NK-92 (cell line): Measurements from ENCODE around the gene SS18L1.

Experiments used
- DNase-seq: peaks from one replicate; lab custom pipeline; 2025; ENCODE audit not compliant: unreplicated experiment; lab: John Stamatoyannopoulos, UW

SS18L1 gene

DNA sequence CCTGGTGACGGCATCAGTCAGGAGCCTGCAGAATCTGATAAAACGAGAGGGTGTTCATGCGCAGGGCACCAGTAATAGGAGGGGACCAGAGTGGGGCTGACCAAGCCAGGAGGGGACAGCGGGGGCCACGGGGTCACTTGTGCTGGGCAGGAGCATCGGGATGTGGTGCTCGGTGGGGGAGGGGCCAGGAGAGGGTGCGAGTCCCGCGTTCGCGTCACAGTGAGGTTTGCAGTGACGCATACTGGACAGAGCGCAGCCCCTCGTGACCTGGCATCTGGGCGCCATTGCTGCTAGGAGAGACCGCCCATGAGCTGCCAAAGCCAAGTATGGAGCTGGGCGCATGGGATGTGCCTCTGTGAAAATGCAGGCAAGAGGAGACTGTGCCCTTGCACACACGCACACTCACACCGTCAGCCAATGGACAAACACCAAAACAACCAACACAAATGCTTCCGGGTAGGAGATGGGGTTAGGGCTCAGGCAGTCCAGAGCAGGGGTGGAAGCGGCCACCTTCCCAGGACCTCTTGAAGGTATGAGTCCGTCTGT is 25.4 kb downstream of the SS18L1 start:
- DNase-seq = no peak

DNA sequence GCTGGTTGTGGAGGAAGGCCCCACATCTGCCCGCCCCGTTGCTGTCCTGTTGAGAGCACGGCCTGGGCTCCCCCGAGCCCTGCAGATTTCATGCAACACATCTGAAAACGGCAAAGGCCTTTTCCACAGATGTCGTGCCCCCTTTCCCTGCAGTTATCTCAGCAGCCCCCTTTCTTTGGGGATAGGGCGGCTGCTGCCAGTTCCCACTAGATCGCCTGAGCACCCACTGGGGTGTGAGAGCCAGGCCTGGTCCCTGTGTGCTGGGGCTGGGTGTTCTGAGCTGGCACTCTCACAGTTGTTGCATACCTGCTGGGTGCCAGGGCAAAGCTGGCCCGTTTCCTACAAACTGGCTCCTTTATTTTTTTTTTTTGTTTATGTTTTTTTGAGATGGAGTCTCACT is 27.0 kb downstream of the SS18L1 start:
- no peak for DNase-seq

DNA sequence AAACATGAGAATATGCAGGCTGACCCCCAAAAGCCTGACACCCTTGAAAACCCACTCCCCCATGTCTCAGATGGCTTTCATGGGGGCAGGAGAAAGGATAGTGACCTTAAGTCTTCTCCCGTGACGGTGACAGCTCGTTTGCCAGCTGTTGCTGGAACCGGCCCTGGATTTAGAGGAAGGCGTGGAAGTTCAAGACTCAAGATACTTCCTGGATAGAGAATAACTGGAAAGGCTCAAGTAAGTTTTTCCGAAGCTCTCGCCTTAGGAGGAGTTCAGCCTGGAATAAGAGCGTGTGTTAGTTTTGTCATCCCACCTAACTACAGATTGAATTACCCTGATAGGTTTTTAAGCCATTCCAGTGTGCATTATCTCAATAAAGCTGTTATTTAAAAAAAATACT is 27.7 kb downstream of the SS18L1 start:
- no peak for DNase-seq

DNA sequence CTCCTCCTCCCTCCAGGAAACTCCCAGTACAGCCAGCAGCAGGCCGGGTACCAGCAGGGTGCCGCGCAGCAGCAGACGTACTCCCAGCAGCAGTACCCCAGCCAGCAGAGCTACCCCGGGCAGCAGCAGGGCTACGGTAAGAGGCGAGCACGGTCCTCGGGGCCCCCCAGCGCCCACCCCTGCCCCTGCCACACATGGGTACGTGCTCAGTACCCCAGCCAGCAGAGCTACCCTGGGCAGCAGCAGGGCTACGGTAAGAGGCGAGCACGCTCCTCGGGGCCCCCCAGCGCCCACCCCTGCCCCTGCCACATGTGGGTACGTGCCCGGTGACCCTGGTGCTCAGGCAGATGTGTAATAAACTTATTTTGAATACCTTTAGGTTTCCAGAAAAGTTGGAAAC is 29.1 kb downstream of the SS18L1 start:
- DNase-seq = no peak

DNA sequence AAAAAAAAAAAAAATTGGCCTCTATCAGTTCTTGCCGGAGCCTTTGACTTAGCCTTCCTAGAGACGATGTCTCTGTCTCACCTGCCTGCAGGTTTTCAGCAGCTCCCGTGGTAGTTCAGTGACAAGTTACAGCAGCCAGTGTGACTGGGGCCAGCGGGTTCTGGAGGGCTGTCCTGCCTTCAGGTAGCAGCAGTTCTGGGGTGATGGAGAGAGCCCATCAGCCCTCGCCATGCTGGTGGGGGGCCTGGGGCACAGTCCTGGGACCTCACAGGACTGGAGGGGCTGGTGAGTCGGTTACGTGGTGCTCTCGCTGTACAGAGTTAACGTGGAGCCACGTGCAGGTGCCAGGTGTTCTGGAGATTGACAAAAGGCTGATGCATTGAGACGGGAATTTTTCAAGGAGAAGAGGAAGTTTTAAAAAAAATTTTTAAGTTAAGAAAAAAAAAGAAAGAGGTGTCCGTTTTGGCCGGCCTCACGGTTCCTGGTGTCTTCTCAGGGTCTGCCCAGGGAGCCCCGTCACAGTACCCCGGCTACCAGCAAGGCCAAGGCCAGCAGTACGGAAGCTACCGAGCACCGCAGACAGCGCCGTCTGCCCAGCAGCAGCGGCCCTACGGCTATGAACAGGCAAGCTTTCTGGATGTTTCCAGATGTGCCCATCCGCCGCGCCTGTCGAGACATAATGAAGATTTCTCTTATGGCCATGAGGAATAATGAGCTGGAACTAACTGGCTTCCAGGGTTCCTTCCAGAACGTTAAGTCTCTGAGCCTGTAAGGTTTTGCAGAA is 30.6 kb downstream of the SS18L1 start:
- no peak for DNase-seq

DNA sequence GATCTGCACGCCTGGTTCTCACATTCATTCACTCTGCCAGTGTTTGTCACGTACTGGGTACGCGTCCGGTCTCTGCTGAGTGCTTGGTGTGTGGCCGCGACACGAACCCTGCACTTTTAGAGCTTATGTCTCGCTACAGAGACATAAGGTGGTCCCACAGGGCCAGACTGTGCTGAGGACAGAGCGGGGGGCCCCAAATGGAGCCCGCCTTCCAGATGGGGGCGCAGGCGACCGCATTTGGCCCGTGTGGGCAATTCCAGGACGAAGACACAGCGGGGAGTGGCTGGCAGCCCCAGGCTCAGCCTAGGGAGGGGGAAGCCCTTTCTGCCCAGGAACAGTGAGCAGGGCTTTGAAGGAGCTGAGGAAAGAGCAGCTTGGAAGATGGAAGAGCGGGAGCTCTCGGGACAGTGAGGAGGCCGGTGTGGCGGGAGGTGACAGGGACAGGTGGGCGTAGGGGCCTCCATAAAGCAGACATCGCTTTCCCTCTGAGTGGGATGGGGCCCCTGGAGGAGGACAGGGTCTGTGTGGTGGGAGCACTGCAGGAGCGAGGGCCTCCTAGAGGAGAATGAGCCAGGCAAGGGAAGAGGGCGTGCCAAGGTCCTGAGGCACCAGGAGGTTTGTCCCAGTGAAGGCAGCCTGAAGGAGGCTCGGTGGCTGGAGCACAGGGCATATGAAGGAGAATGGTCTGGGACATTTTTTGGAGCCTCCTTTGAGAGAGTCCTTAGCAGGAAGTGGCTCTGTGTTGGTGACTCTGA is 31.5 kb downstream of the SS18L1 start:
- no peak for DNase-seq

DNA sequence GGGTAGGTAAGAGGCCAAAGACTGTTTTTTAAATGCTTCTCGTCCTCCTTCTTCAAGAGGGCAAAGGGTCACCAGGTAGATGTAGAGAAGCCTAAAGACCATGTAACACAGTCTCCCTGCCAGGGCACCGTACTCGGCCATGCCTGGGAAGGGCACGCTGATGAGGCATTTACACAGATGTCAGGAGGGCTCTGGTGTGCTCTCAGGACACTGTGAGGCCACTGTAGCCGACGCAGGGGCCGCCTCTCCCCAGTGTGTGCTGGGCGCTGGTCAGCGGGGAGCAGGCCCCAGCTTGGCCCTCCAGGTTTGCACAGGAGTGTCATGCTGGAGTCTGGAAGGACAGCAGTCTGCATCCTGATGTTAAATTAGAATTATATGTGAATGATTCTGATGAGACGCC is 32.1 kb downstream of the SS18L1 start:
- DNase-seq = no peak

DNA sequence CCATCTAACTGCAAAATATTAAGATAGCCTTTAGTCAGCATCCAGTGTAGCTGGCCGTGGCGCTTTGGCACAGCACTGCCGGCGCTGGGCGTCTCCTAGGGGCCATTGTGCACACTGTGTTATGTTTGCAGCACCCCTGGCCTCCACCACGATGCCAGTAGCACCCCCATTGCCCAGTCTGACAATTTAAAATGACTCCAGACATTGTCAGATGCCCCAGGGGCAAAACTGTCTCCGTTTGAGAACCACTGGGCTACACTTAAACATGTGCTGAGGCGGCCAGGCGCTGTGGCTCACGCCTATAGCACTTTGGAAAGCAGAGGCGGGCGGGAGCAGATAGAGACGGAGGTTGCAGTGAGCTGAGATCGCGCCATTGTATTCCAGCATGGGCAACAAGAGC is 33.3 kb downstream of the SS18L1 start:
- DNase-seq = no peak

DNA sequence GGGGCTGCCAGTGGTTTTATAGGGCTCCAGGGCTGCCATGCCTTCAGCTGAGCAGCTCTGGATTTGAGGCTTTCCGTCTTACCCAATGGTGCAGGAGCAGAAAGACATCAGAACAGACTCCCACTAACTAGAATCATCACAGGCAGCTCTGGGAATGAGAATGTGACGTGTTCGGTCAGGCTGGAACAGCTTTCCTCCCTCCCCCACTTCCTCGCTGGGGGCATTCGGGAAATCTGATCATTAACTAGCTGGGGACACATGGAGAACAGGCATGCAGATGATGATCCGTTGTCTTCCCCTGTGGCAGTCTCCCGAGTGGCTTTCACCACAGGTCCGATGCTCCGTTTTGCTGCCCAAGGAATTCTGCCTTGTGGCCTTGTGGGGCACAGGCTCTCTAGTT is 33.7 kb downstream of the SS18L1 start:
- no peak for DNase-seq

DNA sequence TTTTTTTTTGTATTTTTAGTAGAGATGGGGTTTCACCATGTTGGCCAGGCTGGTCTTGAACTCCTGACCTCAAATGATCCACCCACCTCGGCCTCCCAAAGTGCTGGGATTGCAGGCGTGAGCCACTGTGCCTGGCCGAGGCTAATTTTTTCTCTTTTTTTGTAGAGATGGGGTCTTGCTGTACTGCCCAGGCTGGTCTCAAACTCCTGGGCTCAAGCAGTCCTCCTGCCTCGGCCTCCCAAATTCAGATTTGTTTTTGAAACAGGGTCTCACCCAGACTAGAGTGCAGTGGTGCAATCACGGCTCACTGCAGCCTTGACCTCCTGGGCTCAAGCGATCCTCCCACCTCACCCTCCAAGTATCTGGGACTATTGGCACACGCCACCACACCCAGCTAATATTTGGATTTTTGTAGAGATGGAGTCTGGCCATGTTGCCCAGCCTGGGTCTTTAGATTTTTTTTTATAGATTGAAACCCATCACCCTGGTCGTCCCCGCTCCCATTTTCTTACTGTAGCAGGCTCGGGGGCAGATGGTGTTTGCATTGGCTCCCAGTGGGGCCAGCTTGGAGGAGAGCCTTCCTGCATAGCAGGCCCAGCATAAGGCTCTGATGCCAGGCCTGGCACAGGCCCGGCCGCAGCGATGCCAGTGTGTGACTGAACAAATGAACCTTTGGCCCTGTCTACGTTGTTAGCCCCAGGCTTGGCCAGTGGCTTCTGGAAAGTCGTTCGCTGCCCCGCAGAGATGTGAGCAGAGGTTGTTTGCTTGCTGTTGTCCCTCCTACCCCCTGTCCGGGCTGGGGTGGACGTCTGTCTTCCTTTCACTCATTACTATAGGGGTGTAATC is 35.0 kb downstream of the SS18L1 start:
- DNase-seq = no peak

DNA sequence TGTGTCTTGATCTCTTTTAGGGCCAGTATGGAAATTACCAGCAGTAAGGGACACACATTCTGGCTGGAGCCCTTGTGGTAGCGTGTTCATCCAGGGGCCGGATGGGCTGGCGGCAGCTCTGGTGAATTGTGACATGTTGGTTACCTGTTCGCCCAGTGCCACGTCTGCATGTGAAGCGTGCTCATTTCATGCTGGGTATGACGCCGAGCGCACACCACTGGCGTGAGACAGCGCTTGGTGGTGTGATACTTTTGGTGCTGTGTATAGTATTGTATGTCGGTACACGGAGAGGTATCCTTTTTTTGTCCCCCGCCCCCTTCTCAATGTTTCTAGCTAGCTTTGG is 35.6 kb downstream of the SS18L1 start:
- DNase-seq = no peak

DNA sequence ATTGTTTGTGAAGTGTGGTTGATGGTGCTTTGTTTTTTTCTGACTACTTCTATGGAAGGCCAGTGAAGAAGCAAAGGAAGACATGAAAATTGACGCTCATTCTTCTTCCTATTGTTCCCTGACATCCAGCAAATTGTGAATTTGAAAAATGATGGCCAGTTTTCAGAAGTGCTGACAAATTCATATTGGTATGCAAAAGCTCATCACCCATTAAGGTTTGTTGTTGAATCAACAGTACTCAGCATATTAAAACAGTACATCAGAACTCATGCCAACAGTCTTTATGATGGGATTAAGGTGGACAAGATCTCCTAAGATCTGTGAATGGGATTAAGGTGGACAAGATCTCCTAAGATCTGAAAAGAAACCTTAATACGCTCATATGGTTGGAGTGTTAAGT is 38.2 kb downstream of the SS18L1 start:
- DNase-seq = no peak

DNA sequence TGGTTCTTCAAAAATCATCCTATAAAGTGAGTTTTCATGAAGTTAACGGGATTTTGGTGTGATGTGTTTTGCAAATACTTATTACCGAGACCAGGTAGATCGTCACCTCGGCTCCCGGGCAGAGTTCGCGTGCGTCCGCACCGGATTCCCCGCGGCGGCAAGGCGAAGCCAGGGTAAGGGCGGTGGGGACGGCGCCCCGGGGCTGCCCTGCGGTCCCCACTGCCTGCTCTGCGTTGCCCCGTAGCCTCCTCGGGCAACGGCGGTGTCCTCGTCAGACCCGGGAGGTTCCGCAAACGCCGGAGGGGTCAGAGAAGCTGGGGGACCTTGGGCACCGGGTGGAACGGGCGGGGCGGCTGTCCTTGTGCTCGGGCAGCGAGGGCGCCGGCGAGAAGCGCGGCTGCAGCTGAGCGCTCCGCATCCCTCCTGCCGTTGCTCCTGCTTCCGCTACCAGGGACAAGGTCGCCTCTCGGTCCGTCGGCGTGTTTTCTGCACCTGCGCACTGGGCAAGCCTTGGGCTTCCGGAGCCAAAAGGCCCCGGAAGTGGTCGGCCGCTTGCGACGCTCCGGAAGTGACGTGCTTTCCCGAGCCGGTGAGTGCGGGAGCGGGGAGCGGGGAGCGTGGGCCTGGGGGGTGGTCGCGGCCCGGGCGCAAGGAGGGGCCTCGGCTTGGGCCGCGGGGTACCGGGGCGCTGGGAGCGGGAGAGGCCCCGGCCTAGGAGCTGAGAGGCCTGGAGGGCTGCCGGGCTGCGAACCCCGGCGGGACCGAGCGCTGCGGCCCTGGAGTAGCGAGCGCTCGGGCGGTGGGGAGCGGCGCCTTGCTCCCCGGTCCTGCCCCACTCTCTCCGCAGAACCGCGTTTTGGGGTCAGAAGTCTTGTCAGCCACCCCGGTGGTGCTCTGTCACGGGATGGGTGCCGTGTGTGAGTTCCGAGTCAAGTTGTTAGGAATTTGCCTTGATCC is 39.2 kb downstream of the SS18L1 start, which contains the start of gene MTG2:
MTG2 (plus strand) TSS at position 560 of the 957 bp plus-strand sequence. CDS start 10,393 bp downstream, outside the sequence.
- DNase-seq = peak; percentile 63

DNA sequence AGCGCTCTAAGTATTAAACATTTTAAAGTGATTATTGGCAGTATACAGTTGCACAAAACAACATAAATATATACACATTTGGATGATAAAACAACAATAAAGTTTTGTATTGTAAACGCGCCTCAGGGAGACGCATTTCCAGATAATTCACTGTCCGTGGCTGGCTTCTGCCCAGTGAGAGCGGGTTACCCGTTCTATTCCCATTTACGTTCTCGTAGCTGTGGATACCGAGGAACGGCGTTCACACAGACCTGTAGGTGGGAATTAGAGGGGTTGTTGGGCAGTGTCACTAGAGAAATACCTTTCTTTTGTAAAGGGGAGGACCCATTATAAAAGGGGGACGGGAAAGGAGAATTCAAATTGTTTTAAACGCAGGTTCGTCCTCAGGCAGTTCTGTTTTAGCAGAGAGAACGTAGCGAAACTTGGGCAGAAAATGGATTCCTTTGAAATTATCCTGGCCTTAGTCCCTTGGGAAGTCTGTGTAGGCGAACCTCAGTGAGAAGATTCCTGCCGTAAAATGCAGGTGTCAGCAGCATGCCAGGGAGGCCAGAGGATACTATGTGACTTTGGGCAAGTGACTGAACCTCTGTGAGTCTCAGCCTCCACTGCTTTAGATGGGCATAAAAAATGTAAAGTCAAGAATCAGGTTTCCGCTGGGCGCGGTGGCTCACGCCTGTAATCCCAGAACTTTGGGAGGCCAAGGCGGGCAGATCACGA is 40.0 kb downstream of the SS18L1 start:
- DNase-seq = no peak

DNA sequence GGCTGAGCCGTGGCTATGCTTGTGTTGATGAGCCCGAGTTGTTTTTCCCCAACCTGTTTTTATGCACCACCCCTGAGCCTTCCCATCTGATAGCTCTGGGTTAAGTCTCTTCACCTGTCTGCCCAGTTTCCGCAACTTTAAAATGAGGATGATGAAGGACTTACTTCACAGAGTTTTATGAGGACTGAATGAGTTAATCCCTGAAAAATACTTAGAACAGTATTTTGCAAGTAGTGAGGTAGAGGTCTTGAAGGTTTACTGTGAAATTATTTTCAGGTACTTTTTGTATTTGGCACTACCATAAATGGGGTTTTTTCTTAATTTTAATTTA is 42.5 kb downstream of the SS18L1 start:
- DNase-seq = no peak

DNA sequence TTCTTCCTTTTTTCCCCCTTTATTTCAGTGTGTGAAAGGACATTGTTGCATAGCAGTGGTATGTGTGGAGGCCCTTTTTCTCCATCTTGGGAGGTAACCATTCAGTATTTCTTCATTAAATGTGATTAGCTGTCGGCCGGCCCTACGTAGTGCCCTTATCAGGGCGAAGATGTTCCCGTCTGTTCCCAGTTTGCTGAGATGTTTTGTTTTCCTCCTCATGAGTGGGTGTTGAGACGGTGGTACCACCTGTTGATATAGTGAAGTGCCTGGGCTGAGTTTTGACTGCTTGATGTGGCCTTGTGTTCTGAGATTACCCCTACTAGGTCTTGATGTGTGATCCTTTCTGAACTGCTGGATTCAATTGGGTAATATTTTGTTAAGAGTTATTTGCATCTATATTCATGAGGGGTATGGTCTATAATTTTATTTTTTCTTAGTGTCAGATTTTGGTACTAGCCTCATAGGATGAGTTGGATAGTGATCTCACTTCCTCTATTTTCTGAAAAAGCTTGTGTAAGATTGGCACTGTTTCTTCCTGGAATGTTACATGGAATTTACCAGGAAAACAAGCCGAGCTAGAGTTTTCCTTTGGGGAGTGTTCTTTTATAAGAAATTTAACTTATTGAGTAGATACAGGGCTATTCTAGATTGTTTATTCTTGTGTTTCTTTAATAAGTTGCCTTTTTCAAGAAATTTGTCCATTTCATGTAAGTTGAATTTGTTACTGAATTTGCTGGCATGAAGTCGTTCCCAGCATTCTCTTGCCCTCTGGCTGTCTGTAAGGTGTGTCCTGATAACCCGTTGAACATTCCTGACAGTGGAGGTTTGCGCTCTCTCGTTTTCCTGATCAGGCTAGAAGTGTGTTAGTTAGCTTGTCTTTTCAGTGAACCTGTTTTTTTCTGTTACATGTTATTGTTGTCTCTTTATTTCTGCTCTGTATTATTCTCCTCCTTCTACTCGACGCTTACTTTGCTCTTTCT is 43.6 kb downstream of the SS18L1 start:
- no peak for DNase-seq

DNA sequence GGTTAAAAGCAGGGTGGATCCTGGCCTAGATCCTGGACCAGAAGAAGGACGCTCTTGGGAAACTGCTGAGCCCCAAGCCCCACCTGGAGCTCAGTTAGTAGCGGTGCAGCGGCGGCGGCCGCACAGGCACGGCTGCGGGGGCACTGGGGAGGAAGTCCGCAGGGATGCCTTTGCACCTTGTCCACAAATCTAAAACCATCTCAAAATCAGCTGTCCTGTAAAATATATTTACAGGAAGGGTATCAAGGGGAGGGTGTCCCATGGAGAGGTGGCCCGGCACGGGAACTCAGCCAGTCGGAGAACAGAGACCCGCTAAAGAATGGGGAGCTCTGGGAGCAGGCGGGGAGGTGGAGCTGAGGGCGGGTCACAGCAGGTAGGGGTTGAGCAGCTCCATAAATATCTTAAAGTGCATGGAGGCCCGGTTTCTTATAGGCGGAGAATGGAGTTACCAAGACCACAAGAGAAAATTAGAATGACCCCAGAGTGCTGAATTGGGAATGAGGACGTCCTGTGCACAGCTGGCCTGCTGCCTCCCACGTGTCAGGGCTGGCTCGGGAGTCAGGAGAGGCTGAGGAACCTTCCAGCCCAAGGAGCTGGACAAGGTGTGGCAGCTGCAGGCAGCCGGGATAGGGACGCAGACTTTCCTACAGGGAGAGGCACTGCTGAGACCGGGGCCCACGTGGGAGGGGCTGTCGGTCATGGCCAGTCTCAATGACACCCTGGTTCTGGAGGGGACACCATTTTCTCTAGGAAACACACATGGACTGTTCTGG is 47.3 kb downstream of the SS18L1 start:
- DNase-seq = no peak
